Osteoblast (primary cell): ENCODE measurements around the gene BRSK2. TPM values are rescaled to one million over a fixed set of nuclear protein-coding genes. Genes with fewer than 3 reads are reported as not detected.
A peak's percentile ranks its signal among the peaks of the same experiment; 100 is the strongest.

Experiments
- DNase-seq: peaks from one replicate; pipeline ENCODE4 v3.0.0; 2011; ENCODE audit warnings: low spot score, mixed read lengths; ENCODE audit not compliant: insufficient read length; ENCODE audit errors: missing footprints
- H2AFZ ChIP-seq: 2 replicates; pipeline ENCODE4 v1.6.0; 2011; ENCODE audit warnings: mild to moderate bottlenecking, low read length
- H3K27ac ChIP-seq: 2 replicates; pipeline ENCODE4 v1.5.1; 2011; ENCODE audit warnings: mild to moderate bottlenecking, low read depth, low read length, moderate library complexity
- H3K27me3 ChIP-seq: 2 replicates; pipeline ENCODE4 v1.6.0; 2012; ENCODE audit warnings: mild to moderate bottlenecking, control low read depth, inconsistent platforms, low read length, moderate library complexity; ENCODE audit not compliant: insufficient read depth
- H3K36me3 ChIP-seq: 2 replicates; pipeline ENCODE4 v1.5.1; 2011; ENCODE audit warnings: mild to moderate bottlenecking, low read length, control low read depth, moderate library complexity; ENCODE audit not compliant: insufficient read depth
- H3K4me1 ChIP-seq: 2 replicates; pipeline ENCODE4 v1.5.1; 2011; ENCODE audit warnings: mild to moderate bottlenecking, low read length, control low read depth, moderate library complexity; ENCODE audit not compliant: insufficient read depth
- H3K4me2 ChIP-seq: 2 replicates; pipeline ENCODE4 v1.6.0; 2011; ENCODE audit warnings: mild to moderate bottlenecking, low read length; ENCODE audit not compliant: insufficient read depth
- H3K4me3 ChIP-seq: fragments of 200-600 bp; sonication (generic); 3 replicates; pipeline ENCODE4 v1.5.1; 2012; ENCODE audit warnings: mild to moderate bottlenecking, low read length, inconsistent platforms; ENCODE audit not compliant: insufficient read depth
- H3K79me2 ChIP-seq: 2 replicates; pipeline ENCODE4 v1.6.0; 2012; ENCODE audit warnings: mild to moderate bottlenecking, low read length, control low read depth, inconsistent platforms; ENCODE audit not compliant: insufficient read depth
- H3K9me3 ChIP-seq: 2 replicates; pipeline ENCODE4 v1.5.1; 2011; ENCODE audit warnings: low read depth, low read length, control low read depth
- H4K20me1 ChIP-seq: 2 replicates; pipeline ENCODE4 v1.6.0; 2012; ENCODE audit warnings: mild to moderate bottlenecking, low read length, control low read depth; ENCODE audit not compliant: insufficient read depth
- total RNA-seq: library from RNA; depleted of rRNA; stranded (reverse); fragments of >200 nt; gene quantifications from 2 replicates; pipeline ENCODE4 v1.2.3, GENCODE V29; 2012
- TF ChIP-seq, protein P1 (sequence below): IDR thresholded peaks from 2 replicates; pipeline ENCODE4 v1.5.1; 2011; ENCODE audit warnings: mild to moderate bottlenecking, low read depth, low read length, moderate library complexity; ENCODE audit errors: extremely low read depth

The BRSK2 gene
- total RNA-seq, 1 donor, result 0.36 TPM

DNA sequence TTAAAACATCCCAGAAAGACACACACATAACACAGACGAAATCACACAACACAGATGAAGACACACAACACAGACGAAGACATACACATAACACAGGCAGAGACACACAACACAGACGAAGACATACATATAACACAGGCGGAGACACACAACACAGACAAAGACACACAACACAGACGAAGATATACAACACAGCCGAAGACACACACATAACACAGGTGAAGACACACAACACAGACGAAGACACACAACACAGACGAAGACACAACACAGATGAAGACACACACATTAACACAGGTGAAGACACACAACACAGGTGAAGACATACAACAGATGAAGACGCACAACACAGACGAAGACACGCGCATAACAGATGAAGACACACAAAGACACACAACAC, 101.6 kb downstream of the BRSK2 start:
- Histone ChIP-seq H3K9me3 (no peaks in the 10 kb centered on the region), H3K4me3 (no peak overlapping the region), H4K20me1 (peaks cover 72% of the 10 kb centered on the region), H3K36me3 (no peaks in the 10 kb centered on the region), H3K4me1 (peaks cover 4% of the 10 kb centered on the region), H3K27me3 (no peaks in the 10 kb centered on the region), H3K4me2 (no peak overlapping the region), H2AFZ (no peak overlapping the region), H3K79me2 (peaks cover 68% of the 10 kb centered on the region), H3K27ac (no peak overlapping the region)
- TF ChIP-seq, protein P1, sequence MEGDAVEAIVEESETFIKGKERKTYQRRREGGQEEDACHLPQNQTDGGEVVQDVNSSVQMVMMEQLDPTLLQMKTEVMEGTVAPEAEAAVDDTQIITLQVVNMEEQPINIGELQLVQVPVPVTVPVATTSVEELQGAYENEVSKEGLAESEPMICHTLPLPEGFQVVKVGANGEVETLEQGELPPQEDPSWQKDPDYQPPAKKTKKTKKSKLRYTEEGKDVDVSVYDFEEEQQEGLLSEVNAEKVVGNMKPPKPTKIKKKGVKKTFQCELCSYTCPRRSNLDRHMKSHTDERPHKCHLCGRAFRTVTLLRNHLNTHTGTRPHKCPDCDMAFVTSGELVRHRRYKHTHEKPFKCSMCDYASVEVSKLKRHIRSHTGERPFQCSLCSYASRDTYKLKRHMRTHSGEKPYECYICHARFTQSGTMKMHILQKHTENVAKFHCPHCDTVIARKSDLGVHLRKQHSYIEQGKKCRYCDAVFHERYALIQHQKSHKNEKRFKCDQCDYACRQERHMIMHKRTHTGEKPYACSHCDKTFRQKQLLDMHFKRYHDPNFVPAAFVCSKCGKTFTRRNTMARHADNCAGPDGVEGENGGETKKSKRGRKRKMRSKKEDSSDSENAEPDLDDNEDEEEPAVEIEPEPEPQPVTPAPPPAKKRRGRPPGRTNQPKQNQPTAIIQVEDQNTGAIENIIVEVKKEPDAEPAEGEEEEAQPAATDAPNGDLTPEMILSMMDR, result no peak
- DNase-seq, result peak; percentile 57

DNA sequence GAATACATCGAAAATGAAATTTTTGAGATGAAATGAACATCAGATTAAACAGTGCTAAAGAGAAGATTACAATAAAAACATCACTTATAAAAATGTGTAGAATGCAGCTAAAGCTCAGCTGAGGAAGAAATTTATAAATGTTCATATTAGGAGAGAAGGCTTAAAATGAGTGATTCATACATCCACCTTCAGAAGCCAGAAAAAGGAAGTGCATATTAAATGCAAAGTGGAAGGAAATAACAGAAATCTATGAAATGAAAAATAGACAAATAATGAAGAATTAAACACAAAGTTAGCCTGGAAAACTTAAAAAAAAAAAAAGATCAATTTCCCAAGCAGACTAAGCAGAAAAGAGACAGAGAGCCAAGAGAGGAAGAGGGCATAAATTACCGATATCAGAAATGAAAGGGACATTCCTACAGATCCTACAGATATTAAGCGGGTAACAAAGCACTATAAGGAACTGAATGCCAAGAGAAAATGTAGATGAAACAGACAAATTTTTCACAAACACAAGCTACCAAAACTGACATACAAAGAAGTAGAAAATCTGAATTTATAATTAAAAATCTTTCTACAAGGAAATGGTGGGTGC, 104.0 kb downstream of the BRSK2 start:
- H3K79me2 ChIP-seq, result peaks cover 74% of the 10 kb centered on the region

DNA sequence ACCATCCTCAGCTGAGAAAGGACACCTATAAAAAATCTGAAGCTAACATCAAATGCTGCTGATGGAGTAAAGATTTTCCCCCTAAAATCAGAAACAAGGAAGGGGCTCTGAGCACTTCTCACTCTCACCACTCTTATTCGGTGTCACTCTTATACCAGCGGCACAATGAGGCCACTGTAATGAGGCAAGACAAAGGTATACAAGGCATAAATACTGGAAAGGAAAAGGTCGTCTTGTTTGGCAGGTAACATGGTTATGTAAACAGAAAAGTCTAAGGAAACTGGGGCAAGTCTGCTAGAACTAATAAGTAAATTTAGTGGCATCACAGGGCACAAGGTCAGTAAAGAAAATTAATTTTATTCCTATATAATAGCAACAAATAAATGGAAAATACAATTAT, 104.9 kb downstream of the BRSK2 start:
- no peak overlapping the region for H2AFZ ChIP-seq
- peak; percentile 10 for DNase-seq
- no peak overlapping the region for H3K4me2 ChIP-seq
- H3K9me3 ChIP-seq, result no peaks in the 10 kb centered on the region
- no peak overlapping the region for H3K4me3 ChIP-seq
- H3K79me2 ChIP-seq, result peaks cover 77% of the 10 kb centered on the region
- TF ChIP-seq, protein P1, result no peak
- no peaks in the 10 kb centered on the region for H3K27me3 ChIP-seq
- H4K20me1 ChIP-seq, result peaks cover 76% of the 10 kb centered on the region
- no peaks in the 10 kb centered on the region for H3K4me1 ChIP-seq
- no peak overlapping the region for H3K27ac ChIP-seq
- no peaks in the 10 kb centered on the region for H3K36me3 ChIP-seq

More for the DNA sequence above, 104.0 kb downstream of the BRSK2 start:
- no peak overlapping the region for H2AFZ ChIP-seq
- no peak overlapping the region for H3K4me3 ChIP-seq
- DNase-seq, result peak; percentile 38
- H4K20me1 ChIP-seq, result peaks cover 76% of the 10 kb centered on the region
- no peak overlapping the region for H3K4me2 ChIP-seq
- TF ChIP-seq, protein P1, result no peak
- no peak overlapping the region for H3K27ac ChIP-seq
- H3K4me1 ChIP-seq, result no peaks in the 10 kb centered on the region
- H3K27me3 ChIP-seq, result no peaks in the 10 kb centered on the region
- no peaks in the 10 kb centered on the region for H3K36me3 ChIP-seq
- H3K9me3 ChIP-seq, result no peaks in the 10 kb centered on the region

DNA sequence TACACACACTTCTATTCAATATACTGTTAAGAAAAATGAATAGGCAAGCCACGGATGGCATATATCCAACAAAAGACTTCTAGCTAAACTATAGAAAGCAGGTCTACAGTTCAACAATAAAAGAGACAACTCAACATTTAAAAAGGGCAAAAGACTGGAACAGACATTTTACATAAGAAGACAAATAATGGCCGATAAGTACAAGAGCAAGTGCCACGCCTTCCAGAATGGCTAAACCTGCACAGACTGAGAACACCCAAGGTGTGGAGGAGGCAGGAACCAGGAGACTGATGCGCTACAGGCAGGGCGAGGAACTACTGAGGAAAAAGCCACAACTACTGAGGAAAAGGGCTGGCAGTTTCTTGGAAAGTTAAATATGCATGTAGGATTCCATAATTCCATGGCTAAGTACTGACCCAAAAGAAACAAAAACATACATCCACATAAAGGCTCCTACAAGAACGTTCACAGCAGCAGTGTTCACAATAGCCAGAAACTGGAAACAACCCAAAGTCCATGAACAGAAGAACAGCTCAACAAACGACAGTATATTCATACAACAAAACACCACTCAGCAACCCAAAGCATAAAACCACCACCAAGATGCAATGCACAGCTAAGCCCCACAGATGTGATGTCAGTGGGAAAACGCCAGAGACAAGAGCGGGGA, 106.5 kb downstream of the BRSK2 start:
- Histone ChIP-seq H3K4me1 (no peaks in the 10 kb centered on the region), H3K4me2 (no peak overlapping the region), H3K79me2 (peaks cover 82% of the 10 kb centered on the region), H2AFZ (no peak overlapping the region), H3K4me3 (no peak overlapping the region), H3K9me3 (no peaks in the 10 kb centered on the region), H3K27me3 (no peaks in the 10 kb centered on the region), H4K20me1 (peaks cover 81% of the 10 kb centered on the region), H3K27ac (no peak overlapping the region), H3K36me3 (no peaks in the 10 kb centered on the region)
- TF ChIP-seq, protein P1, result no peak
- DNase-seq, result no peak
